Measurements from ENCODE around the gene GSC. TPM values are rescaled to one million over a fixed set of nuclear protein-coding genes. Genes with fewer than 3 reads are reported as not detected.

The GSC gene
- total RNA-seq, 1 experiment from 2014 or later: not detected

DNA sequence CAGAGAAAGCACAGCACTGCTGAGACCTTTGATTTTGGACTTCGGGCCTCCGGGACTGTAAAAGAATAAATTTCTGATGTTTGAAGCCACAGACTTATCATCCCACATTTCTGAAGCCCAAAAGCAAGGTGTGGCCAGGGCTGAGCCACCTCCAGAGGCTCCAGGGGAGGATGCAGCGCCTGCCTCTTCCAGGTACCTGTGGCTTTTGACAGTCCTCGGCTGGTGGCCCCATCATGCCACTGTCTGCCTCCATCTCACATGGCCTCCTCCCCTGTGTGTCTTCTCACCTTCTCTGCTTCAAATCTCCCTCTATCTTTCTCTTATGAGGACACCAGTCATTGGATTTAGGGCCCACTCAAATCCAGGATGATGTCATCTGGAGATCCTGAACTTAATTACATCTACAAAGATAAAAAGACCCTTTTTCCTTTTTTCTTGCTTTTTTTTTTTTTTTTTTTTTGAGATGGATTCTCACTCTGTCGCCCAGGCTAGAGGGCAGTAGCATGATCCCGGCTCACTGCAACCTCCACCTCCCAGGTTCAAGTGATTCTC, 15.4 kb downstream of the GSC start:
- no peak overlapping the region for H2BK15ac ChIP-seq (ENCODE audit: low read depth, low read length)
- H3K23me2 ChIP-seq (ENCODE audit: insufficient read length, low read depth, low read length, poor library complexity, severe bottlenecking): no peaks in the 10 kb centered on the region
- no peak overlapping the region for H3T11ph ChIP-seq (ENCODE audit: low read length)
- H2BK120ac ChIP-seq (ENCODE audit: low read depth, low read length, poor library complexity, severe bottlenecking): no peak overlapping the region
- H2AFZ ChIP-seq (ENCODE audit: low read length): no peak overlapping the region
- Mint-ChIP-seq H3K27me3 (ENCODE audit: low read depth) (peaks cover 39% of the 10 kb centered on the region), H3K4me1 (no peaks in the 10 kb centered on the region), H3K4me3 (no peak overlapping the region), H3K9me3 (no peaks in the 10 kb centered on the region), H3K27ac (no peak overlapping the region), H3K36me3 (ENCODE audit: insufficient read depth in 1 of 3, low read depth in 3 of 3) (no peaks in the 10 kb centered on the region)
- H3K79me1 ChIP-seq (ENCODE audit: insufficient read depth, low read depth, low read length, poor library complexity, severe bottlenecking): no peaks in the 10 kb centered on the region
- no peak overlapping the region for H3K27ac ChIP-seq (ENCODE audit: insufficient read length, low read depth, low read length)
- no peaks in the 10 kb centered on the region for H3K27me3 ChIP-seq (ENCODE audit: insufficient read depth, low read length)
- TF ChIP-seq, protein P1, sequence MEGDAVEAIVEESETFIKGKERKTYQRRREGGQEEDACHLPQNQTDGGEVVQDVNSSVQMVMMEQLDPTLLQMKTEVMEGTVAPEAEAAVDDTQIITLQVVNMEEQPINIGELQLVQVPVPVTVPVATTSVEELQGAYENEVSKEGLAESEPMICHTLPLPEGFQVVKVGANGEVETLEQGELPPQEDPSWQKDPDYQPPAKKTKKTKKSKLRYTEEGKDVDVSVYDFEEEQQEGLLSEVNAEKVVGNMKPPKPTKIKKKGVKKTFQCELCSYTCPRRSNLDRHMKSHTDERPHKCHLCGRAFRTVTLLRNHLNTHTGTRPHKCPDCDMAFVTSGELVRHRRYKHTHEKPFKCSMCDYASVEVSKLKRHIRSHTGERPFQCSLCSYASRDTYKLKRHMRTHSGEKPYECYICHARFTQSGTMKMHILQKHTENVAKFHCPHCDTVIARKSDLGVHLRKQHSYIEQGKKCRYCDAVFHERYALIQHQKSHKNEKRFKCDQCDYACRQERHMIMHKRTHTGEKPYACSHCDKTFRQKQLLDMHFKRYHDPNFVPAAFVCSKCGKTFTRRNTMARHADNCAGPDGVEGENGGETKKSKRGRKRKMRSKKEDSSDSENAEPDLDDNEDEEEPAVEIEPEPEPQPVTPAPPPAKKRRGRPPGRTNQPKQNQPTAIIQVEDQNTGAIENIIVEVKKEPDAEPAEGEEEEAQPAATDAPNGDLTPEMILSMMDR (conservative IDR thresholded peaks at IDR 0.05): no peak
- H3K4ac ChIP-seq (ENCODE audit: low read depth, low read length): no peak overlapping the region
- no peak overlapping the region for H4K91ac ChIP-seq (ENCODE audit: insufficient read length, low read depth, low read length)
- H3K79me2 ChIP-seq (ENCODE audit: insufficient read depth, low read length): no peaks in the 10 kb centered on the region
- no peak overlapping the region for H3K56ac ChIP-seq (ENCODE audit: insufficient read length, low read depth, low read length)
- H3K18ac ChIP-seq (ENCODE audit: insufficient read length, low read depth, low read length): no peak overlapping the region
- H2BK5ac ChIP-seq (ENCODE audit: insufficient read length, low read length): no peak overlapping the region
- H2AK5ac ChIP-seq (ENCODE audit: insufficient read length, low read length): no peak overlapping the region
- no peak overlapping the region for H4K8ac ChIP-seq (replicated peaks; ENCODE audit: insufficient read length, low read depth, low read length)
- H3K4me2 ChIP-seq (ENCODE audit: insufficient read depth, insufficient read length, low read length): no peak overlapping the region
- no peak for DNase-seq
- H2BK12ac ChIP-seq (ENCODE audit: insufficient read length, low read depth, low read length): no peak overlapping the region
- H4K20me1 ChIP-seq (ENCODE audit: control insufficient read depth, insufficient read depth, insufficient read length): no peaks in the 10 kb centered on the region
- H4K5ac ChIP-seq (ENCODE audit: insufficient read length, low read depth, low read length): no peak overlapping the region
- H2BK20ac ChIP-seq (ENCODE audit: low read depth, low read length, poor library complexity, severe bottlenecking): no peak overlapping the region
- WGBS (ENCODE audit: extremely low coverage, insufficient read length, low lambda C conversion rate): no CpG with 5 or more reads among the region's 6 CpGs
- H3K23ac ChIP-seq (ENCODE audit: insufficient read length, low read depth, low read length): no peak overlapping the region
- H3K4me1 ChIP-seq (ENCODE audit: insufficient read depth, low read length): no peaks in the 10 kb centered on the region
- no peak overlapping the region for H3K9ac ChIP-seq (ENCODE audit: extremely low read depth, insufficient read length, low read length)
- H3K9me3 ChIP-seq (ENCODE audit: control insufficient read depth, low read depth, low read length): no peaks in the 10 kb centered on the region
- H3K14ac ChIP-seq (ENCODE audit: insufficient read depth, low read length): no peak overlapping the region

All from H9 (cell line).